ENCODE data around the gene TARBP1. TPM values are rescaled to one million over a fixed set of nuclear protein-coding genes. Genes with fewer than 3 reads are reported as not detected.

The TARBP1 gene, protein sequence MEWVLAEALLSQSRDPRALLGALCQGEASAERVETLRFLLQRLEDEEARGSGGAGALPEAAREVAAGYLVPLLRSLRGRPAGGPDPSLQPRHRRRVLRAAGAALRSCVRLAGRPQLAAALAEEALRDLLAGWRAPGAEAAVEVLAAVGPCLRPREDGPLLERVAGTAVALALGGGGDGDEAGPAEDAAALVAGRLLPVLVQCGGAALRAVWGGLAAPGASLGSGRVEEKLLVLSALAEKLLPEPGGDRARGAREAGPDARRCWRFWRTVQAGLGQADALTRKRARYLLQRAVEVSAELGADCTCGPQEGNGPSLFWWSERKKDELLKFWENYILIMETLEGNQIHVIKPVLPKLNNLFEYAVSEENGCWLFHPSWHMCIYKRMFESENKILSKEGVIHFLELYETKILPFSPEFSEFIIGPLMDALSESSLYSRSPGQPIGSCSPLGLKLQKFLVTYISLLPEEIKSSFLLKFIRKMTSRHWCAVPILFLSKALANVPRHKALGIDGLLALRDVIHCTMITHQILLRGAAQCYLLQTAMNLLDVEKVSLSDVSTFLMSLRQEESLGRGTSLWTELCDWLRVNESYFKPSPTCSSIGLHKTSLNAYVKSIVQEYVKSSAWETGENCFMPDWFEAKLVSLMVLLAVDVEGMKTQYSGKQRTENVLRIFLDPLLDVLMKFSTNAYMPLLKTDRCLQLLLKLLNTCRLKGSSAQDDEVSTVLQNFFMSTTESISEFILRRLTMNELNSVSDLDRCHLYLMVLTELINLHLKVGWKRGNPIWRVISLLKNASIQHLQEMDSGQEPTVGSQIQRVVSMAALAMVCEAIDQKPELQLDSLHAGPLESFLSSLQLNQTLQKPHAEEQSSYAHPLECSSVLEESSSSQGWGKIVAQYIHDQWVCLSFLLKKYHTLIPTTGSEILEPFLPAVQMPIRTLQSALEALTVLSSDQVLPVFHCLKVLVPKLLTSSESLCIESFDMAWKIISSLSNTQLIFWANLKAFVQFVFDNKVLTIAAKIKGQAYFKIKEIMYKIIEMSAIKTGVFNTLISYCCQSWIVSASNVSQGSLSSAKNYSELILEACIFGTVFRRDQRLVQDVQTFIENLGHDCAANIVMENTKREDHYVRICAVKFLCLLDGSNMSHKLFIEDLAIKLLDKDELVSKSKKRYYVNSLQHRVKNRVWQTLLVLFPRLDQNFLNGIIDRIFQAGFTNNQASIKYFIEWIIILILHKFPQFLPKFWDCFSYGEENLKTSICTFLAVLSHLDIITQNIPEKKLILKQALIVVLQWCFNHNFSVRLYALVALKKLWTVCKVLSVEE (N-terminal part only)
- total RNA-seq, result 10 to 100 TPM in 8 of 9 donors, 1 to 10 TPM in 1; 9.2 to 18.3 (median 14.2) TPM
- 10 to 100 TPM; 11.1 to 79.7 (median 48.5) TPM for polyA plus RNA-seq
- long read RNA-seq, donor 1, partial matches to known transcripts, result 0 of 1 reads
- long read RNA-seq, donor 1, other reads (novel, unspliced or antisense), result 0 of 1 reads
- long read RNA-seq, donor 2, partial matches to known transcripts, result 0 of 2 reads
- long read RNA-seq, donor 2, other reads (novel, unspliced or antisense), result 0 of 2 reads
- long read RNA-seq, donor 3, result 0 reads
- long read RNA-seq, donor 4, result 0 reads
- long read RNA-seq, donor 5, full-length matches to known transcripts, result 8 of 30 reads
- long read RNA-seq, donor 5, partial matches to known transcripts, result 3 of 30 reads
- long read RNA-seq, donor 5, other reads (novel, unspliced or antisense), result 19 of 30 reads
- long read RNA-seq, donor 6, result 0 reads
- long read RNA-seq, donor 7, partial matches to known transcripts, result 0 of 2 reads
- long read RNA-seq, donor 7, other reads (novel, unspliced or antisense), result 0 of 2 reads
- long read RNA-seq, donor 8, partial matches to known transcripts, result 0 of 1 reads
- long read RNA-seq, donor 8, other reads (novel, unspliced or antisense), result 0 of 1 reads
- long read RNA-seq, donor 9, partial matches to known transcripts, result 0 of 1 reads
- long read RNA-seq, donor 9, other reads (novel, unspliced or antisense), result 0 of 1 reads
- long read RNA-seq, donor 10, result 0 reads

DNA sequence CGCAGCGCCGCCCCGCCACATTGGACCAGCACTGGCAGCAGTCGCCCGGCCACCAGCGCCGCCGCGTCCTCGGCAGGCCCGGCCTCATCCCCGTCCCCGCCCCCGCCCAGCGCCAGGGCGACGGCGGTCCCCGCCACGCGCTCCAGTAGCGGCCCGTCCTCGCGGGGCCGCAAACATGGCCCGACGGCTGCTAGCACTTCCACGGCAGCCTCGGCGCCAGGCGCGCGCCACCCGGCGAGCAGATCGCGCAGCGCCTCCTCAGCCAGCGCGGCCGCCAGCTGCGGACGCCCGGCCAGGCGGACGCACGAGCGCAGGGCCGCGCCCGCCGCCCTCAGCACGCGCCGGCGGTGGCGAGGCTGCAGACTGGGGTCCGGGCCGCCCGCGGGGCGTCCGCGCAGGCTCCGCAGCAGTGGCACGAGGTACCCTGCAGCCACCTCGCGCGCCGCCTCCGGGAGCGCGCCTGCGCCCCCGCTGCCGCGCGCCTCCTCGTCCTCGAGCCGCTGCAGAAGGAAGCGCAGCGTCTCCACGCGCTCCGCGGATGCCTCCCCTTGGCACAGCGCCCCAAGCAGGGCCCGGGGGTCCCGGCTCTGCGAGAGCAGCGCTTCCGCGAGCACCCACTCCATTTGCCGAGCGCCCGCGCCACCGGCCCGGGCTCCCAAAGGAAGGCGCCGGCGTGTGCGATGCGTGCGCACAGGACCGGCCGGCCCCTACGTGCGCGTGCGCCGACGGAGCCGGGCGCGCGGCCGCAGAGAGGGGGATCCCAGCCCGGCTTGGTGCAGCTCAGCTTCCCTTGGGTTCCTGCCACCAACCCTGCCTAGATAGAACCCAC is at the start of gene TARBP1:
Gene TARBP1, minus strand, starts transcription at position 699 of the 829 bp plus-strand sequence. Its CDS starts 76 bp downstream, at position 623.
- peak; percentile 47 to 72 (median 61) for DNase-seq
- intact Hi-C loops (cut with DNase I), result no loop called here
- TF ChIP-seq, protein P1, sequence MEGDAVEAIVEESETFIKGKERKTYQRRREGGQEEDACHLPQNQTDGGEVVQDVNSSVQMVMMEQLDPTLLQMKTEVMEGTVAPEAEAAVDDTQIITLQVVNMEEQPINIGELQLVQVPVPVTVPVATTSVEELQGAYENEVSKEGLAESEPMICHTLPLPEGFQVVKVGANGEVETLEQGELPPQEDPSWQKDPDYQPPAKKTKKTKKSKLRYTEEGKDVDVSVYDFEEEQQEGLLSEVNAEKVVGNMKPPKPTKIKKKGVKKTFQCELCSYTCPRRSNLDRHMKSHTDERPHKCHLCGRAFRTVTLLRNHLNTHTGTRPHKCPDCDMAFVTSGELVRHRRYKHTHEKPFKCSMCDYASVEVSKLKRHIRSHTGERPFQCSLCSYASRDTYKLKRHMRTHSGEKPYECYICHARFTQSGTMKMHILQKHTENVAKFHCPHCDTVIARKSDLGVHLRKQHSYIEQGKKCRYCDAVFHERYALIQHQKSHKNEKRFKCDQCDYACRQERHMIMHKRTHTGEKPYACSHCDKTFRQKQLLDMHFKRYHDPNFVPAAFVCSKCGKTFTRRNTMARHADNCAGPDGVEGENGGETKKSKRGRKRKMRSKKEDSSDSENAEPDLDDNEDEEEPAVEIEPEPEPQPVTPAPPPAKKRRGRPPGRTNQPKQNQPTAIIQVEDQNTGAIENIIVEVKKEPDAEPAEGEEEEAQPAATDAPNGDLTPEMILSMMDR (IDR thresholded peaks at IDR 0.05), result peak in 1 of 6 experiments; percentile 14
- peak; percentile 2 to 58 for TF ChIP-seq POLR2A (IDR thresholded peaks at IDR 0.05)
- H3K4me1 ChIP-seq (replicated peaks in 1 of 2), result peaks cover 0 to 11% of the 10 kb centered on the region in 2 donors
- H3K4me3 ChIP-seq, result peak within 1 kb of the TSS in 2 of 4 donors; percentile 45 to 95
- H3K27me3 ChIP-seq, result no peaks in the 10 kb centered on the region
- WGBS, 4 donors, result 0 to 1% (median 1%) methylated on average over 7 to 122 of the region's 122 CpGs; no CpG with 5 or more reads in 1 of the 4 donors
- H3K9me3 ChIP-seq (replicated peaks in 1 of 3), result no peaks in the 10 kb centered on the region
- H3K36me3 ChIP-seq (replicated peaks in 1 of 2), result no peaks in the 10 kb centered on the region
- peak within 1 kb of the TSS in 4 of 5 donors; percentile 53 to 96 (median 84) for H3K27ac ChIP-seq

DNA sequence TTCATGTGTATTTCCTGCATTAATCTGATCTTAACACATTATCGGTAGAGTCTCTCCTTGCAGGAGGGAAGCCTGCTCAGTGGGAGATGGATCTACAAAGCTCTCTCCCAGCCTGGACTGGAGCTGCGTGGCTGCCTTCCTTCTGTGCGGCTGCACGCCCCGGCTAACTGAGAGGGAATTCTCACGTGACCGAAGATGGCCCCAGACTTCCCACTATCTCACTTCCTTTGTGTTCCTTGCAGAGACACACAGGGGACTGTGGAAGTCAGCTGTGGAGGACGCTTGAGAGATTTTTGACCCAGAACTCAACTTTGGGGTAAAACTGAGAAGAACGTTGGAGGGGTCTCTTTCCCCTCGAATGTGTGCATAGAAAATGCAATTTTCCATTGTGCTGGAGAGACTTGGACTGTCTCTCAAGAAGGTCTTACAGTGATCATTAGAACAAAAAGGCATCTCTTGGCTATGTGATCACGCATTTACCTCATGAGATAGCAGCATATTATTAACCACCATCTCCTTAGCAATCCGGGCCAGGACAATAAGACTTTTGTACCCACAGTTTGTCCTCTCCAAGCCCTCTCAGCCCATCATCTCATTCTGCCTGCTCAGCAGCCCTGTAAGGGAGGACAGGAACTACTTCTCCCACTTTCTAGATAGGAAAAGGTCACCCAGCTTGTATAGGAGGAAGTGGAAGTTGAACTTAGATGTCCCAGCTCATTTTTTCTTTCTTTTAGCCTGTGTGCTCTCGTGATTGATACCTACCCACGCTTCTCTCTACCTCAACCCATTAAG is 49.3 kb upstream of the TARBP1 start:
- intact Hi-C loops (cut with DNase I), result no loop called here
- H3K27ac ChIP-seq, result peak overlapping the region in 2 of 5 donors; percentile 54 to 94

More for the DNA sequence above, 49.3 kb upstream of the TARBP1 start:
- Histone ChIP-seq H3K9me3 (replicated peaks in 1 of 3) (no peaks in the 10 kb centered on the region), H3K27me3 (no peaks in the 10 kb centered on the region), H3K36me3 (replicated peaks in 1 of 2) (no peaks in the 10 kb centered on the region), H3K4me3 (no peak overlapping the region), H3K4me1 (replicated peaks in 1 of 2) (peaks cover 24 to 49% of the 10 kb centered on the region in 2 donors)
- TF ChIP-seq POLR2A (IDR thresholded peaks at IDR 0.05), result no peak
- TF ChIP-seq, protein P1 (IDR thresholded peaks at IDR 0.05), result no peak
- DNase-seq, result peak in 1 of 7 donors; percentile 51
- 51 to 58% (median 55%) methylated on average over 13 to 14 of the region's 14 CpGs for WGBS, 4 donors

Measured in adrenal gland (tissue), 19 donors.